ENCODE measurements around the gene JPT2. TPM values are rescaled to one million over a fixed set of nuclear protein-coding genes. Genes with fewer than 3 reads are reported as not detected.

JPT2 gene
- total and polyA plus RNA-seq, 10 of the 15 experiments (the other 5 are each of a cell fraction or from before 2014, with no cell fraction given) = 11.7 to 78.4 (median 48.4) TPM

DNA sequence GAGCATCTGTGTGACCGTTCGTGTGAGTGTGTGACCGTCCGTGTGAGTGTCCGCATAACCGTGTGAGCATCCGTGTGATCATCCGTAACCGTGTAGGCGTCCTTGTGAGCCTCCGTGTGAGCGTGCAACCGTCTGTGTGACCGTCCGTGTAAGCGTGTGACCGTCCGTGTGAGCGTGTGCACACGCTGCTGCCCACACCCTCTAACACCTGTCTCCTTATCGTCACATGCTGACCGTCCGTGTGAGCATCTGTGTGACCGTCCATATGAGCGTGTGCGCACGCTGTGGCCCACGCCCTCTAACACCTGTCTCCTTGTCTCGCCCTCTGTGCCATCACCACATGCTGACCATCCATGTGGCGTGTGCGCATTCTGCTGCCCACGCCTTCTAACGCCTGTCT lies 62.2 kb downstream of the JPT2 start:
- H3K27me3 ChIP-seq (replicated peaks in 1 of 2; ENCODE audit: control insufficient read depth in 2 of 2, insufficient read depth in 2 of 2, low read length in 1 of 2) = no peaks in the 10 kb centered on the region
- RAD21 ChIA-PET (ENCODE audit: unreplicated experiment) = no interaction called here
- BruUV-seq (replicated peaks) = no TSS peak
- no peak overlapping the region for H3K4me3 ChIP-seq
- H3K36me3 ChIP-seq (ENCODE audit: control insufficient read depth in 2 of 2, insufficient read depth in 2 of 2, low read length in 1 of 2) = peaks cover 1 to 9% of the 10 kb centered on the region in 2 experiments; a peak in 3 of 4 replicates
- SMC1A ChIA-PET (ENCODE audit: uncharacterized antibody, unreplicated experiment) = no interaction called here
- no peak for DNase-seq (ENCODE audit: low read depth, low spot score)
- POLR2A ChIA-PET = no interaction called here
- intact Hi-C loops (cut with micrococcal nuclease; ENCODE audit: unreplicated experiment) (no loop called here), in situ Hi-C loops (cut with MboI) (no loop called here)
- H2AFZ ChIP-seq (ENCODE audit: control insufficient read depth, low read depth, low read length) = no peak overlapping the region
- WGBS (ENCODE audit: insufficient coverage, insufficient replicate concordance, low lambda C conversion rate, missing lambda C conversion rate) = 99% methylated on average over 27 of the region's 33 CpGs
- no peak overlapping the region for H3K4me2 ChIP-seq (ENCODE audit: control insufficient read depth, insufficient read depth)
- H3K27ac ChIP-seq (ENCODE audit: control insufficient read depth, insufficient read depth) = no peak overlapping the region
- H4K20me1 ChIP-seq (ENCODE audit: control insufficient read depth, insufficient read depth) = no peaks in the 10 kb centered on the region
- H3K9me3 ChIP-seq (replicated peaks; ENCODE audit: control insufficient read depth, insufficient read depth, low read length) = peaks cover 5% of the 10 kb centered on the region; the same call in 1 of the 3 replicates
- no peaks in the 10 kb centered on the region for H3K4me1 ChIP-seq (ENCODE audit: control insufficient read depth, insufficient read depth, low read length)
- no peak overlapping the region for H3K9ac ChIP-seq (ENCODE audit: control insufficient read depth, insufficient read depth, low read length)
- CTCF ChIA-PET = no interaction called here
- no peaks in the 10 kb centered on the region for H3K79me2 ChIP-seq (ENCODE audit: control insufficient read depth, insufficient read depth, low read length)
- FAIRE-seq = no peak
- TF ChIP-seq, protein P1, sequence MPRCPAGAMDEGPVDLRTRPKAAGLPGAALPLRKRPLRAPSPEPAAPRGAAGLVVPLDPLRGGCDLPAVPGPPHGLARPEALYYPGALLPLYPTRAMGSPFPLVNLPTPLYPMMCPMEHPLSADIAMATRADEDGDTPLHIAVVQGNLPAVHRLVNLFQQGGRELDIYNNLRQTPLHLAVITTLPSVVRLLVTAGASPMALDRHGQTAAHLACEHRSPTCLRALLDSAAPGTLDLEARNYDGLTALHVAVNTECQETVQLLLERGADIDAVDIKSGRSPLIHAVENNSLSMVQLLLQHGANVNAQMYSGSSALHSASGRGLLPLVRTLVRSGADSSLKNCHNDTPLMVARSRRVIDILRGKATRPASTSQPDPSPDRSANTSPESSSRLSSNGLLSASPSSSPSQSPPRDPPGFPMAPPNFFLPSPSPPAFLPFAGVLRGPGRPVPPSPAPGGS (IDR thresholded peaks at IDR 0.05; ENCODE audit: borderline replicate concordance, insufficient read depth, low read depth, low read length, poor library complexity, severe bottlenecking) = peak; percentile 89
- TF ChIP-seq TCF3 (IDR thresholded peaks at IDR 0.05; ENCODE audit: borderline replicate concordance, insufficient read depth, low read depth, low read length) (peak; percentile 77), JUNB (IDR thresholded peaks at IDR 0.05) (no peak), SREBF2 (IDR thresholded peaks at IDR 0.05; ENCODE audit: low read length) (no peak), SP1 (IDR thresholded peaks at IDR 0.05; ENCODE audit: low read depth, low read length) (no peak)
- no peak for ATAC-seq

DNA sequence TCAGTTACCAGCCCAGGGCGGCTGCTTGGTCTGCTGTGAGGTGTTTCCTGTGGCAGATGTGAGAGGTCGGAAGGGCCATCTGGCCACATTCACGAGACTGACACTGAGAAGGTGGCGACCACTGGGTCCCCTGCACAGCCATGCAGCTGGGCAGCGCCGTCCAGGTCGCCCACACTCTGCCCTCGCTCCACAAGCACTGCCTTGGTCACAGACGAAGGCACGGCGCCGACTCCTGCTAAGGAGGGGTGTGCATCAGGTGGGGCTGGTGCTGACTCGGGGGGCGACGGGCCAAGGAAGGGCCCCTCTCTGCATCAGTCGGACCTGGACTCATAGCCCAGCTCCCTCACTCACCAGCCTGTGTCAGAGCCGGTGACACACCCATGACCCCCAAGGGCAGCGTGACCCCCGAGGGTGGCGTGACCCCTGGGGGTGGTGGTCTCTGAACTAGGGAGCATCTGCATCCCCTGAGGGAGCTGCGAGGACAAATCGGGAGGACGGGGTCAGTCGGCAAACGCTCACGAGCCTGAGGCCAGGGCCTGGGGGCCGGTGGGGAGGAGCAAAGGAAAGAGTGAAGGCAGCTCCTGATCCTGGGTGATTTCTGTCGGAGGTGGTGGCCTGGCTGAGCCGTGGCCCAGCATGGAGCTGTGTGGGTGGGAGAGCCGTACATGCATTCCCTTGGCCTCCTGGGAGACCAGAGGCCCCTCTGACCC lies 62.9 kb downstream of the JPT2 start:
- CTCF ChIA-PET = interaction anchor here (1.2 kb wide), 1 partner anchor 15 kb away, joined by 3 read pairs; no protein-coding TSS in a partner anchor
- no peak overlapping the region for H2AFZ ChIP-seq (ENCODE audit: control insufficient read depth, low read depth, low read length)
- TF ChIP-seq YBX1 (IDR thresholded peaks at IDR 0.05) (no peak), ZNF687 (IDR thresholded peaks at IDR 0.05) (no peak), CBX3 (IDR thresholded peaks at IDR 0.05; ENCODE audit: borderline replicate concordance, low read depth) (no peak), SMAD1 (IDR thresholded peaks at IDR 0.05; ENCODE audit: low read depth, partially characterized antibody) (no peak), PBX3 (IDR thresholded peaks at IDR 0.05; ENCODE audit: insufficient replicate concordance, low read depth, low read length) (no peak)

More for the DNA sequence above, 62.9 kb downstream of the JPT2 start:
- intact Hi-C loops (cut with micrococcal nuclease; ENCODE audit: unreplicated experiment) = no loop called here
- RAD21 ChIA-PET (ENCODE audit: unreplicated experiment) = no interaction called here
- Histone ChIP-seq H3K9ac (ENCODE audit: control insufficient read depth, insufficient read depth, low read length) (no peak overlapping the region), H4K20me1 (ENCODE audit: control insufficient read depth, insufficient read depth) (no peaks in the 10 kb centered on the region), H3K27ac (ENCODE audit: control insufficient read depth, insufficient read depth) (no peak overlapping the region), H3K4me1 (ENCODE audit: control insufficient read depth, insufficient read depth, low read length) (no peaks in the 10 kb centered on the region), H3K4me3 (no peak overlapping the region), H3K79me2 (ENCODE audit: control insufficient read depth, insufficient read depth, low read length) (no peaks in the 10 kb centered on the region), H3K27me3 (replicated peaks in 1 of 2; ENCODE audit: control insufficient read depth in 2 of 2, insufficient read depth in 2 of 2, low read length in 1 of 2) (no peaks in the 10 kb centered on the region), H3K9me3 (replicated peaks; ENCODE audit: control insufficient read depth, insufficient read depth, low read length) (peaks cover 2% of the 10 kb centered on the region; the same call in 1 of the 3 replicates), H3K4me2 (ENCODE audit: control insufficient read depth, insufficient read depth) (no peak overlapping the region), H3K36me3 (ENCODE audit: control insufficient read depth in 2 of 2, insufficient read depth in 2 of 2, low read length in 1 of 2) (peaks cover 1 to 10% of the 10 kb centered on the region in 2 experiments; a peak in 3 of 4 replicates)
- POLR2A ChIA-PET = no interaction called here
- SMC1A ChIA-PET (ENCODE audit: uncharacterized antibody, unreplicated experiment) = no interaction called here
- 98% methylated on average over 30 of the region's 30 CpGs for WGBS (ENCODE audit: insufficient coverage, insufficient replicate concordance, low lambda C conversion rate, missing lambda C conversion rate)
- no peak for DNase-seq (ENCODE audit: low read depth, low spot score)
- FAIRE-seq = no peak
- BruUV-seq (replicated peaks) = no TSS peak
- no peak for ATAC-seq
- in situ Hi-C loops (cut with MboI) = no loop called here
